Raji (cell line): ENCODE measurements around the gene CAP2.

ENCODE experiments used
- POLR2A ChIP-seq: IDR thresholded peaks from 2 replicates; pipeline ENCODE4 v1.6.1; 2011; ENCODE audit warnings: low read depth, low read length, control low read depth; ENCODE audit not compliant: insufficient read depth

CAP2 gene, protein sequence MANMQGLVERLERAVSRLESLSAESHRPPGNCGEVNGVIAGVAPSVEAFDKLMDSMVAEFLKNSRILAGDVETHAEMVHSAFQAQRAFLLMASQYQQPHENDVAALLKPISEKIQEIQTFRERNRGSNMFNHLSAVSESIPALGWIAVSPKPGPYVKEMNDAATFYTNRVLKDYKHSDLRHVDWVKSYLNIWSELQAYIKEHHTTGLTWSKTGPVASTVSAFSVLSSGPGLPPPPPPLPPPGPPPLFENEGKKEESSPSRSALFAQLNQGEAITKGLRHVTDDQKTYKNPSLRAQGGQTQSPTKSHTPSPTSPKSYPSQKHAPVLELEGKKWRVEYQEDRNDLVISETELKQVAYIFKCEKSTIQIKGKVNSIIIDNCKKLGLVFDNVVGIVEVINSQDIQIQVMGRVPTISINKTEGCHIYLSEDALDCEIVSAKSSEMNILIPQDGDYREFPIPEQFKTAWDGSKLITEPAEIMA

GRCh38 chr6:17392978-17393891 is at the start of gene CAP2:
TSS of gene CAP2 (plus strand) at chr6:17393595. CDS start at chr6:17421556, 27,961 bp downstream.
- TF ChIP-seq POLR2A: no peak

DNA sequence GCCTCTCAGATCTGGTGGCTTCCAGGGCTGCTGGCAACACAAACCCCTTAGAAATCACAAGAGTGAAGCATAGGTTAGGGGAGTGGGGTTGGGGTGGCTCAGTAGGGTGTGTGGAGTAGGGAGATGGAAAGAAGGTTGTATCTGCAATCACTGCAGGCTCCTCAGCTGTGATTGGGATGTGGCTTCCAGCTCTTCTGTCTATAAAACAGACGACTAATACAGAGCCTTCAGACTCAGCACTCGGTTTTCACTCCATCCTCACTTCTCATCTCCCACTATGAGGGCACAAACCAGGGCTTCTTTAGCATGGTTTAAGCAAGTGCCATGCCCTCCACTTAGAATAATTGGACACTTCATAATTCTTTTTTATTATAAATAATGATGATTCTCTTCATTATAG is 46.4 kb upstream of the CAP2 start:
- TF ChIP-seq POLR2A: no peak

DNA sequence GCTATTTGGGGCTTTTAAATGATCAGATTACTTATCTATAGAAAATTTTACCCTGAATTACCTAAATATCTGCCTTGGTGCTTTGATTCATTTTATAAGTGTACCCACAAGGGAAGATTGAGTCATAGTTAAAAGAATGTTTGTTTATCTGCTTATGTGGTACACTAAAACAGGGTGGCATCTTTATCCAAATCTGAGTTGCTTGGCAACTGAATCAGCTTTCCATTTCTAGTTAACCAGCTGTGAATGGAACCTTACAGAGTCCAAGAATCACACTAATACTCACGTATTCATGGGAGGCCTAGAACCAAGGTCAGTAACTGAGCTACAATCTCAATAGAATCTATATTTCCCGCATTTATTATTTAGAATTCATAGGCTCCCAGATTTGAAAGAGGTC is 44.0 kb upstream of the CAP2 start:
- TF ChIP-seq POLR2A: no peak

DNA sequence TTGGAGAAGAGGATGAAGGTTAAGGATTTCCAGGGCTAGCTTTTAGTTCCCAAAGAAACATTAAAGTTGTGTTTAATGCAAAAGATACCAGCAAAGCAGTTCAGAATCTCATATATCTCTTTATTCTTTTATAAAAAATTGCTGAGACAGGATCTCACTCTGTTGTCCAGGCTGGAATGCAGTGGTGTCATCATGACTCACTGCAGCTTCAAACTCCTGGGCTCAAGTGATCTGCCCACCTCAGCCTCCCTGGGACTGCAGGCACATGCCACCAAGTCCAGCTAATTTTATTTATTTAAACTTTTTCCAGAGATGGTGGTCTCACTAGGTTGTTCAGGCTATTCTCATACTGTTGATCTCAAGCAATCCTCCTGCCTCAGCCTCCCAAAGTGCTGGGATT is 41.1 kb upstream of the CAP2 start:
- TF ChIP-seq POLR2A: no peak

- no peak for TF ChIP-seq POLR2A
Observed at GRCh38 chr6:17353440-17354175, 39.8 kb upstream of the CAP2 start.

- no peak for TF ChIP-seq POLR2A
Observed at GRCh38 chr6:17354700-17355403, 38.5 kb upstream of the CAP2 start.

DNA sequence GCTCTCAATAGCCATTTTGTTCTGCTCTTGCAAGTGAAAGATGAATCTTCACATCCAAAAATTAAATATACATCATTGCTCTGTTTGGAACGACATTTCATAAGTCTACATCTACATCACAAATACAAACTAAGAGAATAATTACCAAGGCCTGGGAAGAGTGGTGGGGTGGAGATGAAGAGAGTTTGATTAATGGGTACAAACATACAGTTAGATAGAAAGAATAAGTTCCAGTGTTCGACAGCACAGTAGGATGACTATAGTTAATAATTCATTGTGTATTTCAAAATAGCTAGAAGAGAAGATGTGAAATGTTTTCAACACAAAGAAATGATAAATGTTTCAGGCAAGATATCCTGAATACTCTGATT is 38.0 kb upstream of the CAP2 start:
- no peak for TF ChIP-seq POLR2A

- TF ChIP-seq POLR2A: no peak
Observed at GRCh38 chr6:17358515-17358914, 34.9 kb upstream of the CAP2 start.

GRCh38 chr6:17360564-17360963 is 32.8 kb upstream of the CAP2 start:
- TF ChIP-seq POLR2A: no peak

GRCh38 chr6:17361013-17361412 is 32.4 kb upstream of the CAP2 start:
- no peak for TF ChIP-seq POLR2A

DNA sequence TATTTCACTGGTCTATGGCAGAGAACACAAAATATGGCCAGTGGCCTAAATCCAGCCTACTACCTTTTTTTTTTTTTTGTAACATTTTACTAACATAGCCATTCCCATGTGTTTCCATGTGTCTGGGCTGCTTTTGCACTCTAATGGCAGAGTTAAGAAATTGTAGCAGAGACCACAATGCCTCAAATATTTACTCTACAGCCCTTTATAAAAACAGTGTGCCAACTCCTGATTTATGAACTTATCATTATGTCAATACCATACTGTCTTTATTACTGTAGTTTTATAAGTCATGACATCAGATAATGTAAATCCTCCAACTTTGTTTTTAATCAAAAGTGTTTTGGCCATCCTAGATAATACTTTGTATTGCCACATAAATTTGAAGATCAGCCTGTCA is 27.4 kb upstream of the CAP2 start:
- no peak for TF ChIP-seq POLR2A

DNA sequence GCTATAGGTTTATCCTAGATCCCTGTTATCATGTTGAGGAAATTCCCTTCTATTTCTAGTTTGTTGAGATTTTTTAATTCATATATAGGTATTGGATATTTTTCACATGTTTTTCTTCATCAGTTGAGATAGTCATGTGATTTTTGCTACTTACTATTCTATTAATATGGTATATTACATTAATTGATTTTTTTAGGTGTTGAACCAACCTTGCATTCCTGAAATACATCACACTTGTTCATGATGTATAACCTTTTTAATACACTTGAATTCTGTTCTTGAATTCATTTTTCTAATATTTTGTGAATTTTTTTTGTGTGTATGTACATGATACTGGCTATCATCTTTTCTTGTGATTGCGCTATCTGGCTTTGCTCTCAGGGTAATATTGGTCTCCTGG is 25.5 kb upstream of the CAP2 start:
- TF ChIP-seq POLR2A: no peak

DNA sequence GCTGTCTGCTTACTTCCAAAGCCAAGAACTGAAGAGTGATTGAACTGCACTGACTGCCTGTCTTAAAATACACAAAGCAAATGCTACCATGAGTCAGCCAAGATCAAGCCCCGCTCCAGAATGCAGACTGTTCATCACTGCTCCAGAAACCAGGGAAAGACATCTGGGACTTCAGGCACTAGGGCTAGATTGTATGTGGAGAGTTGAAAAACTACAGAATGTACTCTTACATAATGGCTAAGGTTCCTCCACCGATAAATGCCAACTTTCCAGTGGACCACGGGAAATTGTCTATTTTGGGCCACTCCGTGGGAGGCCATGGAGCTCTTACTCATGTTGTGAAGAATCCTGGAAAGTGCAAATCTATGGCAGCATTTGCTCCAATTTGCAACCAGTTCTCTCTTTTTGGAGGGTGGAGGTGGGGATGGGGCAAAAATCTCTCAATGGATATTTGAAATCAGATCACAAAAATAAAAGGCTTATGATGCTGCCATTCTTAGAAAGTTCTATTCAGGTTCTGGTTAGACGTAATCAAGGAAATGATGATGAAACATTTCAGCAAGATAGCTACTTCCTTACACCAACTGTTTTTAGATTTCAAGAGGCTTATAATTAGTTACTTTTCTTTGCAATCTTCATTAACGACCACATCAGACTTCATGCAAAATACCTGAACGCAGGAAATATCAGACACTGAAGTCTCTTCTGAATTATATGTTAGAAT is 11.8 kb upstream of the CAP2 start:
- no peak for TF ChIP-seq POLR2A

DNA sequence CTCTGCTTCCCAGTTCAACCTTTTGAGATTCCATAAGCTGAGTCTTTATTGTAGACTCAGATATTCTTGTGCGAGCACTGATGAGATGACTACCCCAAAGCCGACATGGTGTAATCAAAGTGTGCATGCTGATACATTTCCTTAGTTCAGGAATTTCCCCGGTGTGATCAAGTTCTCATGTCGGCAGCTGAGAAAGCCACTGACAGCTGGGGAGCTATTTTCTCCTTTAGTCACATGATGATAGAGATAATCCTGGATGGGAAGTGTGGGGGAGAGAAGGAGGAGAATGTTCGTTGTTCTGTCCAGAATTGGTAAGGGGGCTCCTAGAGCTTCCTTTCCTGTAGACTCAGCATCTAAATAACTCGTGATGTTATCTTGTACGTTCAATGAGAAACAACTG is 7.7 kb upstream of the CAP2 start:
- TF ChIP-seq POLR2A: no peak
